IPS-18a (cell line): ENCODE data around the gene SLC1A4.

Experiments
- H3K27ac ChIP-seq: one replicate; pipeline ENCODE4 v1.5.1; 2013; ENCODE audit warnings: low read length
- H3K27me3 ChIP-seq: one replicate; pipeline ENCODE4 v1.6.1; 2013; ENCODE audit warnings: mild to moderate bottlenecking, low read length; ENCODE audit not compliant: control insufficient read depth, insufficient read depth
- H3K36me3 ChIP-seq: one replicate; pipeline ENCODE4 v1.6.1; 2013; ENCODE audit warnings: low read depth, low read length; ENCODE audit not compliant: control insufficient read depth
- H3K4me1 ChIP-seq: one replicate; pipeline ENCODE4 v1.6.1; 2013; ENCODE audit warnings: low read depth, low read length; ENCODE audit not compliant: control insufficient read depth
- H3K4me3 ChIP-seq: one replicate; pipeline ENCODE4 v1.5.1; 2013; ENCODE audit warnings: low read length
- H3K9ac ChIP-seq: one replicate; pipeline ENCODE4 v1.6.1; 2013; ENCODE audit warnings: mild to moderate bottlenecking, low read length, moderate library complexity
- H3K9me3 ChIP-seq: one replicate; pipeline ENCODE4 v1.6.1; 2013; ENCODE audit warnings: low read depth, low read length; ENCODE audit not compliant: control insufficient read depth

The SLC1A4 gene

GRCh38 chr2:64989126-64989981 lies at the start of gene SLC1A4:
Gene SLC1A4, plus strand, starts transcription at chr2:64989399. Its CDS starts 245 bp downstream, at chr2:64989644.
- Histone ChIP-seq H3K27me3 (peaks cover 67% of the 10 kb centered on the region), H3K4me1 (peaks cover 3% of the 10 kb centered on the region)

GRCh38 chr2:64941143-64941542 lies 48.1 kb upstream of the SLC1A4 start:
- no peaks in the 10 kb centered on the region for H3K9me3 ChIP-seq
- no peak overlapping the region for H3K4me3 ChIP-seq
- H3K4me1 ChIP-seq = peaks cover 4% of the 10 kb centered on the region
- no peak overlapping the region for H3K9ac ChIP-seq
- no peak overlapping the region for H3K27ac ChIP-seq
- no peaks in the 10 kb centered on the region for H3K36me3 ChIP-seq
- no peaks in the 10 kb centered on the region for H3K27me3 ChIP-seq

More at GRCh38 chr2:64989126-64989981, at the start of gene SLC1A4:
- Histone ChIP-seq H3K27ac (no peak within 1 kb of the TSS), H3K4me3 (peak within 1 kb of the TSS; percentile 76), H3K36me3 (no peaks in the 10 kb centered on the region), H3K9me3 (no peaks in the 10 kb centered on the region), H3K9ac (peak within 1 kb of the TSS; percentile 65)

- H3K9ac ChIP-seq = no peak overlapping the region
- peaks cover 4% of the 10 kb centered on the region for H3K4me1 ChIP-seq
- no peaks in the 10 kb centered on the region for H3K27me3 ChIP-seq
These were observed 47.4 kb upstream of the SLC1A4 start for GRCh38 chr2:64941801-64942200.

GRCh38 chr2:64942693-64943092 lies 46.5 kb upstream of the SLC1A4 start:
- no peaks in the 10 kb centered on the region for H3K36me3 ChIP-seq
- H3K27ac ChIP-seq = no peak overlapping the region
- H3K9me3 ChIP-seq = no peaks in the 10 kb centered on the region
- H3K4me3 ChIP-seq = no peak overlapping the region
- H3K9ac ChIP-seq = no peak overlapping the region
- H3K27me3 ChIP-seq = no peaks in the 10 kb centered on the region
- H3K4me1 ChIP-seq = peaks cover 4% of the 10 kb centered on the region

More at GRCh38 chr2:64941801-64942200, 47.4 kb upstream of the SLC1A4 start:
- Histone ChIP-seq H3K27ac (no peak overlapping the region), H3K9me3 (no peaks in the 10 kb centered on the region), H3K4me3 (no peak overlapping the region), H3K36me3 (no peaks in the 10 kb centered on the region)

GRCh38 chr2:64943387-64944150 lies 45.6 kb upstream of the SLC1A4 start:
- no peak overlapping the region for H3K4me3 ChIP-seq
- peaks cover 4% of the 10 kb centered on the region for H3K4me1 ChIP-seq
- no peak overlapping the region for H3K9ac ChIP-seq
- no peaks in the 10 kb centered on the region for H3K27me3 ChIP-seq
- H3K36me3 ChIP-seq = no peaks in the 10 kb centered on the region
- H3K27ac ChIP-seq = no peak overlapping the region
- H3K9me3 ChIP-seq = no peaks in the 10 kb centered on the region

GRCh38 chr2:64944484-64944883 lies 44.7 kb upstream of the SLC1A4 start:
- Histone ChIP-seq H3K9ac (no peak overlapping the region), H3K27me3 (no peaks in the 10 kb centered on the region), H3K4me3 (no peak overlapping the region), H3K9me3 (no peaks in the 10 kb centered on the region), H3K27ac (no peak overlapping the region), H3K4me1 (peaks cover under 1% of the 10 kb centered on the region), H3K36me3 (no peaks in the 10 kb centered on the region)

- H3K4me1 ChIP-seq = peaks cover 4% of the 10 kb centered on the region
- no peak overlapping the region for H3K4me3 ChIP-seq
These were observed 43.0 kb upstream of the SLC1A4 start for GRCh38 chr2:64945973-64946768.

GRCh38 chr2:64946769-64947247 lies 42.4 kb upstream of the SLC1A4 start:
- H3K27ac ChIP-seq = no peak overlapping the region

More at GRCh38 chr2:64945973-64946768, 43.0 kb upstream of the SLC1A4 start:
- Histone ChIP-seq H3K27ac (no peak overlapping the region), H3K9ac (no peak overlapping the region), H3K36me3 (no peaks in the 10 kb centered on the region), H3K9me3 (no peaks in the 10 kb centered on the region), H3K27me3 (no peaks in the 10 kb centered on the region)

GRCh38 chr2:64947885-64948284 lies 41.3 kb upstream of the SLC1A4 start:
- no peak overlapping the region for H3K27ac ChIP-seq
- no peaks in the 10 kb centered on the region for H3K9me3 ChIP-seq
- H3K4me1 ChIP-seq = peaks cover 4% of the 10 kb centered on the region
- H3K36me3 ChIP-seq = no peaks in the 10 kb centered on the region
- no peaks in the 10 kb centered on the region for H3K27me3 ChIP-seq
- no peak overlapping the region for H3K4me3 ChIP-seq
- no peak overlapping the region for H3K9ac ChIP-seq

More at GRCh38 chr2:64946769-64947247, 42.4 kb upstream of the SLC1A4 start:
- Histone ChIP-seq H3K36me3 (no peaks in the 10 kb centered on the region), H3K27me3 (no peaks in the 10 kb centered on the region), H3K4me3 (no peak overlapping the region), H3K4me1 (peaks cover 4% of the 10 kb centered on the region), H3K9me3 (no peaks in the 10 kb centered on the region), H3K9ac (no peak overlapping the region)

GRCh38 chr2:64950226-64951160 lies 38.7 kb upstream of the SLC1A4 start:
- no peak overlapping the region for H3K4me3 ChIP-seq
- no peaks in the 10 kb centered on the region for H3K36me3 ChIP-seq
- no peaks in the 10 kb centered on the region for H3K9me3 ChIP-seq
- peaks cover 4% of the 10 kb centered on the region for H3K4me1 ChIP-seq
- H3K27ac ChIP-seq = no peak overlapping the region
- H3K9ac ChIP-seq = no peak overlapping the region
- H3K27me3 ChIP-seq = no peaks in the 10 kb centered on the region
